ENCODE measurements around the gene NEDD8.

DNA sequence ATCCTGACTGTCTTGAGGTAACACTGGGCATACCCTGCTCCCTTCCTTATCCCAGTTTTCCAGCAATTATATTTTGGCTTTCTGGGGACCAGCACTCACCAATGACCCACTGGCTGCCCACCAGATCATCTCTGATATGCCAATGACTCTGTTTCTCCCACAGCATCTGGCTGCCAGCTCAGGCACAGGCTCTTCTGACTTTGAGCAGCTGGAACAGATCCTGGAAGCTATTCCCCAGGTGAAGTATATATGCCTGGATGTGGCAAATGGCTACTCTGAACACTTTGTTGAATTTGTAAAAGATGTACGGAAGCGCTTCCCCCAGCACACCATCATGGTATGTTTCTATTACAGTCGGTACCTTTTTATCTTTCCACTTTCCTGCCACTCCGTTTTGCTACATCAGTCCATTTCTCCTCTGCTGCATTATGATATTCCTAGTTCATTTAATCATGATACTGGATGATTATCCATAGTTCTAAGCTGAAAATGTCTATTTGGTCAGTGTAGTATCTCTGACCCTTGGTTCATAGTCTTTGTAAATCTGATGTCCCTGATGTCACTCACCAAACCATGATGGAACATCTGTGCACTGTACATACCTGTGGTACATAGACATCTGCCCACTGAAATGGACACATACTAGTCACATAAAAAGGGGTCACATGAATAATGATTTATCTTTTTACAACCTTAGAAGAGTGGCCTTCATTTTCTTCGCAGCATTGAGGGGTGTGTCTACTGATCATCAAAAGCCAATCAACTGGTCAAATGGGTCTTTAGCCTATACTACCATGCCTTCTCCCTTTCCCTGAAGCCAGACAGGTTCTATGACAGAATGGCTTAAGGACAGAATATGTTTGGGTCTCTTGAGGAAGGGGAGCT, 3.9 kb upstream of the NEDD8 start:
- TF ChIP-seq, protein P1, sequence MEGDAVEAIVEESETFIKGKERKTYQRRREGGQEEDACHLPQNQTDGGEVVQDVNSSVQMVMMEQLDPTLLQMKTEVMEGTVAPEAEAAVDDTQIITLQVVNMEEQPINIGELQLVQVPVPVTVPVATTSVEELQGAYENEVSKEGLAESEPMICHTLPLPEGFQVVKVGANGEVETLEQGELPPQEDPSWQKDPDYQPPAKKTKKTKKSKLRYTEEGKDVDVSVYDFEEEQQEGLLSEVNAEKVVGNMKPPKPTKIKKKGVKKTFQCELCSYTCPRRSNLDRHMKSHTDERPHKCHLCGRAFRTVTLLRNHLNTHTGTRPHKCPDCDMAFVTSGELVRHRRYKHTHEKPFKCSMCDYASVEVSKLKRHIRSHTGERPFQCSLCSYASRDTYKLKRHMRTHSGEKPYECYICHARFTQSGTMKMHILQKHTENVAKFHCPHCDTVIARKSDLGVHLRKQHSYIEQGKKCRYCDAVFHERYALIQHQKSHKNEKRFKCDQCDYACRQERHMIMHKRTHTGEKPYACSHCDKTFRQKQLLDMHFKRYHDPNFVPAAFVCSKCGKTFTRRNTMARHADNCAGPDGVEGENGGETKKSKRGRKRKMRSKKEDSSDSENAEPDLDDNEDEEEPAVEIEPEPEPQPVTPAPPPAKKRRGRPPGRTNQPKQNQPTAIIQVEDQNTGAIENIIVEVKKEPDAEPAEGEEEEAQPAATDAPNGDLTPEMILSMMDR (IDR thresholded peaks at IDR 0.05; ENCODE audit: insufficient read depth, low read length, poor library complexity, severe bottlenecking) = no peak
- TF ChIP-seq EZH2phosphoT487 (conservative IDR thresholded peaks at IDR 0.05; ENCODE audit: low read length) = no peak

All from SU-DHL-6 (cell line).